HCT116 (cell line): ENCODE data around the gene MAEA.

Experiments used
- POLR2AphosphoS5 ChIP-seq: IDR thresholded peaks from 2 replicates; pipeline ENCODE4 v1.6.1; 2011; ENCODE audit warnings: mild to moderate bottlenecking, low read depth, low read length, moderate library complexity
- YY1 ChIP-seq: IDR thresholded peaks from 2 replicates; pipeline ENCODE4 v1.6.1; 2011; ENCODE audit warnings: low read length, low read depth, moderate library complexity, mild to moderate bottlenecking; ENCODE audit not compliant: insufficient replicate concordance; ENCODE audit errors: extremely low read depth

- TF ChIP-seq YY1 (no peak), POLR2AphosphoS5 (no peak; the same call in 1 of the 2 replicates)
Observed at GRCh38 chr4:1250527-1250812, 39.2 kb upstream of the MAEA start.
